HepG2 (cell line): ENCODE results near the gene TSGA10. TPM values are rescaled to one million over a fixed set of nuclear protein-coding genes. Genes with fewer than 3 reads are reported as not detected.

ENCODE experiments used
- GPBP1L1 ChIP-seq: sonication (generic); formaldehyde crosslinking; IDR thresholded peaks from 2 replicates; pipeline ENCODE4 v1.5.0; 2020; ENCODE audit warnings: mild to moderate bottlenecking, missing genetic modification reagents
- NFE2L2 ChIP-seq: fragments of 150-350 bp; IDR thresholded peaks from 2 replicates; pipeline ENCODE4 v1.6.1; 2014; ENCODE audit warnings: low read length
- STAT5B ChIP-seq: sonication (generic); formaldehyde crosslinking; IDR thresholded peaks from 2 replicates; pipeline ENCODE4 v1.4.0; 2020; ENCODE audit warnings: missing genetic modification reagents
- ZNF143 ChIP-seq: sonication (generic); formaldehyde crosslinking; IDR thresholded peaks from 2 replicates; pipeline ENCODE4 v1.4.0; 2020; ENCODE audit warnings: missing genetic modification reagents
- ZNF230 ChIP-seq: sonication (generic); formaldehyde crosslinking; IDR thresholded peaks from 2 replicates; pipeline ENCODE4 v1.4.0; 2020; ENCODE audit warnings: mild to moderate bottlenecking, missing genetic modification reagents
- ZNF33B ChIP-seq: sonication (generic); formaldehyde crosslinking; IDR thresholded peaks from 2 replicates; pipeline ENCODE4 v1.5.1; 2020; ENCODE audit warnings: mild to moderate bottlenecking, missing genetic modification reagents
- ZNF407 ChIP-seq: sonication (generic); formaldehyde crosslinking; IDR thresholded peaks from one replicate; pipeline ENCODE4 v1.5.1; 2020; ENCODE audit warnings: mild to moderate bottlenecking, missing genetic modification reagents; ENCODE audit errors: not compliant biosample characterization
- polyA plus RNA-seq, 8 experiments: library from polyadenylated mRNA; depleted of rRNA in 3 of 8; stranded (reverse) in 7 of 8; unstranded in 1 of 8; fragments of >200 nt; fragmentation: Illumina TruSeq in 4 of 8; extraction: Trizol in 4 of 8; gene quantifications; 2 replicates each; pipeline versions ENCODE4 v1.2.1 to v1.2.3, GENCODE V29; 2011 to 2016; ENCODE audit warnings: low read depth in 4 of 8, missing spikeins in 1 of 8, mixed read lengths in 1 of 8; ENCODE audit not compliant: insufficient read depth in 1 of 8
- total RNA-seq, 5 experiments: library from RNA; depleted of rRNA; stranded (reverse); fragments of >200 nt; fragmentation: Illumina TruSeq; extraction: Trizol; gene quantifications; 2 replicates each; pipeline ENCODE4 v1.2.3, GENCODE V29; 2016; ENCODE audit warnings: low read depth in 1 of 5
- TF ChIP-seq, protein P1 (sequence below): sonication (generic); formaldehyde crosslinking; IDR thresholded peaks from 2 replicates; pipeline ENCODE4 v1.5.0; 2020; ENCODE audit warnings: missing genetic modification reagents
- TF ChIP-seq, protein P2 (sequence below): sonication (generic); formaldehyde crosslinking; IDR thresholded peaks from 2 replicates; pipeline ENCODE4 v1.5.1; 2020; ENCODE audit warnings: mild to moderate bottlenecking, missing genetic modification reagents
- TF ChIP-seq, protein P3 (sequence below): sonication (generic); formaldehyde crosslinking; IDR thresholded peaks from 2 replicates; pipeline ENCODE4 v1.4.0; 2020; ENCODE audit warnings: low read depth, mild to moderate bottlenecking, missing genetic modification reagents

TSGA10 gene
- total and polyA plus RNA-seq, 2 of the 13 experiments (the other 11 are each of a cell fraction or from before 2014, with no cell fraction given): 4.7 to 13.1 TPM

DNA sequence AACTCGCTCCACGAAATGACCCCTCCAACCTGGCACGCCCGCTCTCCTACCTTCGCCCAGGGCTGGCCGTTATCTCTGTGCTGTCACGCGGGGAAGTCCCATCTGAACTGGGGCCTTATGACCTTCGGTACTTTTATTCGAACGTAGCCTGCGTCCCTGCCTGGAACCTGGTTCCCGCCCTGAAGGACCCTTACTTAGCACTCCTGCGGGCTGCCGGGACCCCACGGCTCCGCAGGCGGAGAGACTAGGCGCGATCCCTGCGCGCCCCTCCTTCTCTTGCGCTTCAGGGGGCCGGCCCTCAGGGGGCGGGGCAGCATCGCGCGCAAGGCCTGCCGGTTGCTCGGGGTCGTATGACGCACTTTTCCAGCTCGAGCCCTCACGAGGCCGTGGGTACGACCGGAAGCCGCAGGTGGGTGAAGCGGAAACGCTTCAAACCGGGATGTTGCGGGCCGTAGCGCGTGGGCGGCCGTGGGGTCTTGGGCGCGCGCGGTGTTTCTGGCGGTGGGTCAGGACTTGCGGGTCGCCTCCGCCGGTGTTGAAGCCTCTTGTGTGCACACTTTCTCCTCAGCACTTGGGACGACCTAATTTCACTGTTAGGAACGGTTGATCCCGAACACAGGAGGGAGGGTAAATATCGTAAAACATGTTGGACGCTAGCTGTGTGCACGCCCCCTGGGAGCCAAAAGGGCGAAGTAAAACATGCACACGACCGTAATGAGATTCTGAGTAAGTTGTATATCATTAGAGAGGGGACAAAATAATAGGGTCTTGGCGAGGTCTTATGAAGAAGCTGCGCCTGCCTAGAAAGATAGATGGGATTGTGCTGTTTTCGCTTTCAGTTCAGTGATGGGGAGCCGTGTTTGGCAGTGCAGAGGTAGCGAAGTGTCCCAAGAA, at the start of gene TSGA10, which contains the start of gene LIPT1 (continued):
- TF ChIP-seq ZNF407 (CRISPR knock-in tag) (peak; percentile 99), ZNF143 (peak; percentile 95), ZNF33B (CRISPR knock-in tag) (peak; percentile 98; the same call in 1 of the 2 replicates), GPBP1L1 (CRISPR knock-in tag) (no peak), STAT5B (CRISPR knock-in tag) (no peak), ZNF230 (CRISPR knock-in tag) (peak; percentile 99), NFE2L2 (no peak)
- TF ChIP-seq, protein P1, sequence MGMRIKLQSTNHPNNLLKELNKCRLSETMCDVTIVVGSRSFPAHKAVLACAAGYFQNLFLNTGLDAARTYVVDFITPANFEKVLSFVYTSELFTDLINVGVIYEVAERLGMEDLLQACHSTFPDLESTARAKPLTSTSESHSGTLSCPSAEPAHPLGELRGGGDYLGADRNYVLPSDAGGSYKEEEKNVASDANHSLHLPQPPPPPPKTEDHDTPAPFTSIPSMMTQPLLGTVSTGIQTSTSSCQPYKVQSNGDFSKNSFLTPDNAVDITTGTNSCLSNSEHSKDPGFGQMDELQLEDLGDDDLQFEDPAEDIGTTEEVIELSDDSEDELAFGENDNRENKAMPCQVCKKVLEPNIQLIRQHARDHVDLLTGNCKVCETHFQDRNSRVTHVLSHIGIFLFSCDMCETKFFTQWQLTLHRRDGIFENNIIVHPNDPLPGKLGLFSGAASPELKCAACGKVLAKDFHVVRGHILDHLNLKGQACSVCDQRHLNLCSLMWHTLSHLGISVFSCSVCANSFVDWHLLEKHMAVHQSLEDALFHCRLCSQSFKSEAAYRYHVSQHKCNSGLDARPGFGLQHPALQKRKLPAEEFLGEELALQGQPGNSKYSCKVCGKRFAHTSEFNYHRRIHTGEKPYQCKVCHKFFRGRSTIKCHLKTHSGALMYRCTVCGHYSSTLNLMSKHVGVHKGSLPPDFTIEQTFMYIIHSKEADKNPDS (CRISPR knock-in tag): no peak
- TF ChIP-seq, protein P2, sequence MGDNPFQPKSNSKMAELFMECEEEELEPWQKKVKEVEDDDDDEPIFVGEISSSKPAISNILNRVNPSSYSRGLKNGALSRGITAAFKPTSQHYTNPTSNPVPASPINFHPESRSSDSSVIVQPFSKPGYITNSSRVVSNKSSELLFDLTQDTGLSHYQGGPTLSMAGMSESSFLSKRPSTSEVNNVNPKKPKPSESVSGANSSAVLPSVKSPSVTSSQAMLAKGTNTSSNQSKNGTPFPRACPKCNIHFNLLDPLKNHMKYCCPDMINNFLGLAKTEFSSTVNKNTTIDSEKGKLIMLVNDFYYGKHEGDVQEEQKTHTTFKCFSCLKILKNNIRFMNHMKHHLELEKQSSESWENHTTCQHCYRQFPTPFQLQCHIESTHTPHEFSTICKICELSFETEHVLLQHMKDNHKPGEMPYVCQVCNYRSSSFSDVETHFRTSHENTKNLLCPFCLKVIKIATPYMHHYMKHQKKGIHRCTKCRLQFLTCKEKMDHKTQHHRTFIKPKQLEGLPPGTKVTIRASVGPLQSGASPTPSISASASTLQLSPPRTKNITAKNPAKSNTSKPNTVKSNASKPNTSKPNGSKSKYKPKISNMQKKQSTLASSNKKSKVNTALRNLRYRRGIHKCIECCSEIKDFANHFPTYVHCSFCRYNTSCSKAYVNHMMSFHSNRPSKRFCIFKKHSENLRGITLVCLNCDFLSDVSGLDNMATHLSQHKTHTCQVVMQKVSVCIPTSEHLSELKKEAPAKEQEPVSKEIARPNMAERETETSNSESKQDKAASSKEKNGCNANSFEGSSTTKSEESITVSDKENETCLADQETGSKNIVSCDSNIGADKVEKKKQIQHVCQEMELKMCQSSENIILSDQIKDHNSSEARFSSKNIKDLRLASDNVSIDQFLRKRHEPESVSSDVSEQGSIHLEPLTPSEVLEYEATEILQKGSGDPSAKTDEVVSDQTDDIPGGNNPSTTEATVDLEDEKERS (CRISPR knock-in tag): peak; percentile 97
- TF ChIP-seq, protein P3, sequence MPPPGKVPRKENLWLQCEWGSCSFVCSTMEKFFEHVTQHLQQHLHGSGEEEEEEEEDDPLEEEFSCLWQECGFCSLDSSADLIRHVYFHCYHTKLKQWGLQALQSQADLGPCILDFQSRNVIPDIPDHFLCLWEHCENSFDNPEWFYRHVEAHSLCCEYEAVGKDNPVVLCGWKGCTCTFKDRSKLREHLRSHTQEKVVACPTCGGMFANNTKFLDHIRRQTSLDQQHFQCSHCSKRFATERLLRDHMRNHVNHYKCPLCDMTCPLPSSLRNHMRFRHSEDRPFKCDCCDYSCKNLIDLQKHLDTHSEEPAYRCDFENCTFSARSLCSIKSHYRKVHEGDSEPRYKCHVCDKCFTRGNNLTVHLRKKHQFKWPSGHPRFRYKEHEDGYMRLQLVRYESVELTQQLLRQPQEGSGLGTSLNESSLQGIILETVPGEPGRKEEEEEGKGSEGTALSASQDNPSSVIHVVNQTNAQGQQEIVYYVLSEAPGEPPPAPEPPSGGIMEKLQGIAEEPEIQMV (CRISPR knock-in tag): peak; percentile 86
